Vagina (tissue), 2 donors: ENCODE results near the gene RUFY4. TPM values are rescaled to one million over a fixed set of nuclear protein-coding genes. Genes with fewer than 3 reads are reported as not detected.

Source experiments
- DNase-seq, 2 donors: peaks; one replicate each; pipeline ENCODE4 v3.0.0-alpha.2; 2017; ENCODE audit errors: extremely low spot score in 2 of 2
- H3K27ac ChIP-seq: fragments of 200-600 bp; sonication (generic); one replicate; pipeline ENCODE4 v1.5.1; 2019
- H3K27me3 ChIP-seq: fragments of 200-600 bp; sonication (generic); one replicate; pipeline ENCODE4 v1.5.1; 2019
- H3K36me3 ChIP-seq, 2 donors: fragments of 200-600 bp; sonication (generic); one replicate each; pipeline ENCODE4 v1.5.1; 2017 to 2019
- H3K4me1 ChIP-seq: fragments of 200-600 bp; sonication (generic); one replicate; pipeline ENCODE4 v1.5.1; 2019
- H3K4me3 ChIP-seq, 2 donors: fragments of 200-600 bp; sonication (generic); 1 replicate in 1 of 2; 2 replicates in 1 of 2; pipeline ENCODE4 v1.5.1; 2016 to 2019
- H3K9me3 ChIP-seq: fragments of 200-600 bp; sonication (generic); one replicate; pipeline ENCODE4 v1.5.1; 2019
- POLR2A ChIP-seq, 2 donors: fragments of 450-650 bp; IDR thresholded peaks; one replicate each; pipeline ENCODE4 v1.6.1; 2017; ENCODE audit warnings: antibody characterized with exemption in 2 of 2, mild to moderate bottlenecking in 2 of 2, moderate library complexity in 2 of 2
- POLR2AphosphoS5 ChIP-seq, 2 donors: sonication (generic); formaldehyde crosslinking; IDR thresholded peaks; one replicate each; pipeline ENCODE4 v1.9.0; 2017; ENCODE audit warnings: antibody characterized with exemption in 2 of 2, mild to moderate bottlenecking in 2 of 2, low read depth in 1 of 2; ENCODE audit not compliant: insufficient read depth in 1 of 2
- intact Hi-C: fragments of 100-400 bp; cut with DNase I; formaldehyde crosslinking; loops from one replicate; pipeline ENCODE4 v1.15.1; 2023
- total RNA-seq: library from RNA; depleted of rRNA; stranded (reverse); fragments of >200 nt; gene quantifications from one replicate; pipeline ENCODE4 v1.2.3, GENCODE V29; 2016
- TF ChIP-seq, protein P1 (sequence below), 3 experiments: fragments of 450-650 bp in 2 of 3; fragments of 200-600 bp in 1 of 3; sonication (generic) in 1 of 3; IDR thresholded peaks; one replicate each; pipeline ENCODE4 v1.5.1; 2017 to 2019; ENCODE audit warnings: antibody characterized with exemption in 3 of 3, mild to moderate bottlenecking in 2 of 3, moderate library complexity in 2 of 3

Gene RUFY4
- total RNA-seq, 1 donor from 2014 or later: not detected

GRCh38 chr2:218073185-218073584, 4.1 kb downstream of the RUFY4 start:
- H3K36me3 ChIP-seq: no peaks in the 10 kb centered on the region
- peaks cover 5% of the 10 kb centered on the region for H3K4me1 ChIP-seq
- DNase-seq: no peak
- H3K4me3 ChIP-seq: no peak overlapping the region
- no peaks in the 10 kb centered on the region for H3K9me3 ChIP-seq
- TF ChIP-seq POLR2A (IDR thresholded peaks at IDR 0.05) (no peak), POLR2AphosphoS5 (IDR thresholded peaks at IDR 0.05; ENCODE audit: insufficient read depth in 1 of 2, low read depth in 1 of 2) (no peak)
- TF ChIP-seq, protein P1, sequence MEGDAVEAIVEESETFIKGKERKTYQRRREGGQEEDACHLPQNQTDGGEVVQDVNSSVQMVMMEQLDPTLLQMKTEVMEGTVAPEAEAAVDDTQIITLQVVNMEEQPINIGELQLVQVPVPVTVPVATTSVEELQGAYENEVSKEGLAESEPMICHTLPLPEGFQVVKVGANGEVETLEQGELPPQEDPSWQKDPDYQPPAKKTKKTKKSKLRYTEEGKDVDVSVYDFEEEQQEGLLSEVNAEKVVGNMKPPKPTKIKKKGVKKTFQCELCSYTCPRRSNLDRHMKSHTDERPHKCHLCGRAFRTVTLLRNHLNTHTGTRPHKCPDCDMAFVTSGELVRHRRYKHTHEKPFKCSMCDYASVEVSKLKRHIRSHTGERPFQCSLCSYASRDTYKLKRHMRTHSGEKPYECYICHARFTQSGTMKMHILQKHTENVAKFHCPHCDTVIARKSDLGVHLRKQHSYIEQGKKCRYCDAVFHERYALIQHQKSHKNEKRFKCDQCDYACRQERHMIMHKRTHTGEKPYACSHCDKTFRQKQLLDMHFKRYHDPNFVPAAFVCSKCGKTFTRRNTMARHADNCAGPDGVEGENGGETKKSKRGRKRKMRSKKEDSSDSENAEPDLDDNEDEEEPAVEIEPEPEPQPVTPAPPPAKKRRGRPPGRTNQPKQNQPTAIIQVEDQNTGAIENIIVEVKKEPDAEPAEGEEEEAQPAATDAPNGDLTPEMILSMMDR (IDR thresholded peaks at IDR 0.05): no peak
- intact Hi-C loops: no loop called here
- H3K27ac ChIP-seq: no peak overlapping the region
- no peaks in the 10 kb centered on the region for H3K27me3 ChIP-seq

DNA sequence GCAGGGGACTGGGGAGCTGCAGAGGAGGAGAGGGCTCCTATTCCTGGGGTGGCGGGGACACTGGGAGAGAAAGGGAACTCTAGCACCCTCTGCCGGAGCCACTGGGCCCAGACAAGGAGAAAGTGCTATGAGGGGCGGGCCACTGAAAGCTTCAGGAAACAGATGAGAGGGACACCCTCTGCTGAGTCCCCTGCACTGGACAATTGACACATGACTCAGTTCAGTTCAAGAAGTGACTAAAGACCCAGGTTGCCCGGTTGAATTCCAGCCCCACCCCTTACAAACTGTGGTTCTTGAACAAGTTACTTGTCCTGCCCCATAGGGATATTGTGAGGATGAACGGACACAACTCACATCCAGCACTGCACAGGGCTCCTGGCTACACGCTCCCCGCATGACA, 5.0 kb downstream of the RUFY4 start:
- H3K4me1 ChIP-seq: no peaks in the 10 kb centered on the region
- H3K27ac ChIP-seq: no peak overlapping the region
- TF ChIP-seq, protein P1 (IDR thresholded peaks at IDR 0.05): no peak
- no peak for TF ChIP-seq POLR2AphosphoS5 (IDR thresholded peaks at IDR 0.05; ENCODE audit: insufficient read depth in 1 of 2, low read depth in 1 of 2)
- no peaks in the 10 kb centered on the region for H3K36me3 ChIP-seq
- DNase-seq: no peak
- H3K9me3 ChIP-seq: no peaks in the 10 kb centered on the region
- intact Hi-C loops: no loop called here
- no peak overlapping the region for H3K4me3 ChIP-seq
- H3K27me3 ChIP-seq: no peaks in the 10 kb centered on the region

DNA sequence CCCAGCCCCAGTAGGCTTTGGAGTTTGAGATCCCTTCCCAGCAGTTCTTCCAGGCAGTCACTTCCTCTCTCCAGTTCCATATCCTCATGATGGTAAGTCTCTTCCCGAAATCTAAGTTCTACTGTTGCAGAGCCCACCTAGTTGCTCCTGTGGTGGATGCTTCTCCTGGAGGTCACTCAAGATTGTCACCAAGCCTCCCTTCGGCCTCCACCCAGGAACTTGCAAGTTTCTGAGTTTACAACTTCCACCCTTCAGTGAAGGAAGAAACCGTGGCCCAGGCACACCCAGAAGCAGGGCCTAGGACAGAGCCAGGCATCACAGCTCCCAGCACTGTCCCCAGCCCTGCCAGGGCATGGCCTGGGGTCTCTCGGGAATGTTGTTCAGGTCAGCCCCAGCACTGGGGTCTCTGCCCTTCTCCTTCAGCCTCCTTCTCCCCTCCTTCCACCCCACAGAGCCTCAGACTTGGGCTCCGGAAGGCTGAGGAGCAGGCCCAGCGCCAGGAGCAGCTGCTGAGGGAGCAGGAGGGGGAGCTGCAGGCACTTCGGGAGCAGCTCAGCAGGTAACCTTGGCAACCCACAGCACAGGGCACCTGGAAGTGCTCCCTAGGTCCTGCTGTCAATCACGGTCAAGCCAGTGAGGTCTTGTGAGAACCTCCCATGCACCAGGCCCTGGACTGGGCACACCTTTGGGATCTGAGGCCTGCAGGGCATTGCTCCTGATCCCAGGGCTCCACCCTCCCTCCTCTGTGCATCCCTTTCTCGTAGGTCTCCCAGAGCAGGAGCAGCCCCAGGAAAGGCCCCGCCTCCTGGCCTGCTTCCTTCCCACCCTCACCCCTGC, 7.1 kb downstream of the RUFY4 start:
- TF ChIP-seq POLR2A (IDR thresholded peaks at IDR 0.05) (no peak), POLR2AphosphoS5 (IDR thresholded peaks at IDR 0.05; ENCODE audit: insufficient read depth in 1 of 2, low read depth in 1 of 2) (no peak)
- TF ChIP-seq, protein P1 (IDR thresholded peaks at IDR 0.05): no peak
- no peaks in the 10 kb centered on the region for H3K36me3 ChIP-seq
- no peak overlapping the region for H3K4me3 ChIP-seq
- no peak for DNase-seq
- H3K9me3 ChIP-seq: no peaks in the 10 kb centered on the region
- no peaks in the 10 kb centered on the region for H3K4me1 ChIP-seq
- no peak overlapping the region for H3K27ac ChIP-seq
- H3K27me3 ChIP-seq: no peaks in the 10 kb centered on the region
- intact Hi-C loops: no loop called here

DNA sequence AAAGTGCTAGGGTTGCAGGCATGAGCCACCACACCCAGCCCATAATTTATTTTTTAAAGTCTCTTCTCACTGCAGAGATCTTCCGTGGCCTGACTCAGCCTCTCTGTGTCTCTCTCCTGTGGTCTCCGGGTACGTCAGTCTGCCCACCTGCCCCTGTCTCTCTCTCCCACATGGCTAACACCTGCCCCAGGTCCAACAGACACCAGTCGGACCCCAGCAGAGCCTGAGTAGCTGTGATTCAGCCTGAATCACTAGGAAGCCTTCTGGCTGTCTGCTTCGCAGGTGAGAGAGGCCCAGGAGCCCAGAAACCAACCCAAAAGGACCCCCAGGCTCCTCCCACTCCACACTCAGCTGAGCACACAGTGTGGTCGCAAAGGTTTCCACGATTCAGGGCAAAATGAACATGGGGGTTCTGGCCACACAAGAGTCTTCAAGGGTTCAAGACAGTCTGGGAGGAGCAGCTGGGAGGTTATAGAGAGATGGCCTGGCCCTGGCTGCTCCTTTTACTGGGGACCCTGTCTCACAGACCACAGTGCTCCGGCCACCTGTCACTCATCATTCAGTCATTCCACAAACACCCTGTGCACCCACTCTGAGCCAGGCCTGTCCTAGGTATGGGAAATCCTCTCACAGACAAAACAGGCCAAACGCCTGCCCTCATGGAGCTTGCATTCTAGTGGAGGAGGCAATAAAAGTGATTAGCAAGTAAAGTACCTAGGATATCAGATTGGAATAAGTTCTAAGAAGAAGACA, 8.6 kb downstream of the RUFY4 start:
- no peak overlapping the region for H3K27ac ChIP-seq
- intact Hi-C loops: no loop called here
- TF ChIP-seq, protein P1 (IDR thresholded peaks at IDR 0.05): no peak
- TF ChIP-seq POLR2AphosphoS5 (IDR thresholded peaks at IDR 0.05; ENCODE audit: insufficient read depth in 1 of 2, low read depth in 1 of 2): no peak
- no peak for TF ChIP-seq POLR2A (IDR thresholded peaks at IDR 0.05)
- no peaks in the 10 kb centered on the region for H3K27me3 ChIP-seq
- H3K4me3 ChIP-seq: no peak overlapping the region
- no peak for DNase-seq
- no peaks in the 10 kb centered on the region for H3K36me3 ChIP-seq
- no peaks in the 10 kb centered on the region for H3K4me1 ChIP-seq
- H3K9me3 ChIP-seq: no peaks in the 10 kb centered on the region
